HG03439 (cell line): ENCODE measurements around the gene NAGLU.
A peak's percentile ranks its signal among the peaks of the same experiment; 100 is the strongest.

Source experiments
- ATAC-seq: cut with Tn5 transposase; IDR thresholded peaks from one replicate; pipeline ENCODE4 v1.9.1; 2021; ENCODE audit warnings: mild to moderate bottlenecking, moderate library complexity; ENCODE audit not compliant: unreplicated experiment

NAGLU gene

DNA sequence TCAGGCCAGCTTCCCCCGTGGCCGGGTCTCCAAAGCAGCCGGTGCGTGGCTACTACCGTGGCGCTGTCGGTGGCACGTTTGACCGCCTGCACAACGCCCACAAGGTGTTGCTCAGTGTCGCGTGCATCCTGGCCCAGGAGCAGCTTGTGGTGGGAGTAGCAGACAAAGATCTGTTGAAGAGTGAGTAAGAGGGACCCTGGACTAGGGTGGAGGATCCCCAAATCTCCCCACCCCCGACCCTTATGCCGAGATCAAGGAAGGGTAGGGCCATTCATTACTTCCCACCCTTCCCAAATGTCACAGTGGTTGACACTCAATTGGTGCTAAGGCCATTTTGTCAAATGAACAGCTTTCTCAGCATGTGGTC is 27.1 kb downstream of the NAGLU start:
- no peak for ATAC-seq

DNA sequence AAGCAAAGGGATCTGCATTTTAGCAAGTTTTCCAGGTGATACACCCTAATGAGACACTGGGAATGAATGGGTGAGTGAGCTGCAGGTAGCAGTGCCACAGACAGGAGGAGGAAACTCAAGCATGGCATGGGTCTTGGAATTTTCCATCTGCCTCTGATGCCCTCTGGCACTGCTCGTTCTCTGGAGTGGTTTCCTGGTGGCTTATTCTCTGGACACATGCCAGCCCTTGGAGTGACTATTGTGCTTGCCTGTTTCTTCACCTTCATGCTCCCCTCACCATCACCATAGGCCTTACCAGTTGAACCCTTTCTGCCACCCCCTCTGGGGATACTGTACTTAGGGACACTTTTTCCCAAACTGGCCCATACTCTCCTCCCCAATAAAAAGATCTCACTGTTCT is 27.5 kb downstream of the NAGLU start:
- ATAC-seq: no peak

DNA sequence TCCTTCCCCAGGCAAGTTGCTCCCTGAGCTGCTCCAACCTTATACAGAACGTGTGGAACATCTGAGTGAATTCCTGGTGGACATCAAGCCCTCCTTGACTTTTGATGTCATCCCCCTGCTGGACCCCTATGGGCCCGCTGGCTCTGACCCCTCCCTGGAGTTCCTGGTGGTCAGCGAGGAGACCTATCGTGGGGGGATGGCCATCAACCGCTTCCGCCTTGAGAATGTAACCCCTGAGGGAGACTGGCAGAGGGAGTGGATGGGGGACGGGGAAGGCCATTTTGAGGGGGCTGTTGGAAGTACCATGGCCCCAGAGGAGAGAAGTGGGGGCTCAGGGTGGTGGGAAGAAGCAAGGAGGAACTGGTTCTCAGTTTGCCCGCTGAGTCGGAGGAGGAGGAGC is 27.9 kb downstream of the NAGLU start:
- no peak for ATAC-seq

DNA sequence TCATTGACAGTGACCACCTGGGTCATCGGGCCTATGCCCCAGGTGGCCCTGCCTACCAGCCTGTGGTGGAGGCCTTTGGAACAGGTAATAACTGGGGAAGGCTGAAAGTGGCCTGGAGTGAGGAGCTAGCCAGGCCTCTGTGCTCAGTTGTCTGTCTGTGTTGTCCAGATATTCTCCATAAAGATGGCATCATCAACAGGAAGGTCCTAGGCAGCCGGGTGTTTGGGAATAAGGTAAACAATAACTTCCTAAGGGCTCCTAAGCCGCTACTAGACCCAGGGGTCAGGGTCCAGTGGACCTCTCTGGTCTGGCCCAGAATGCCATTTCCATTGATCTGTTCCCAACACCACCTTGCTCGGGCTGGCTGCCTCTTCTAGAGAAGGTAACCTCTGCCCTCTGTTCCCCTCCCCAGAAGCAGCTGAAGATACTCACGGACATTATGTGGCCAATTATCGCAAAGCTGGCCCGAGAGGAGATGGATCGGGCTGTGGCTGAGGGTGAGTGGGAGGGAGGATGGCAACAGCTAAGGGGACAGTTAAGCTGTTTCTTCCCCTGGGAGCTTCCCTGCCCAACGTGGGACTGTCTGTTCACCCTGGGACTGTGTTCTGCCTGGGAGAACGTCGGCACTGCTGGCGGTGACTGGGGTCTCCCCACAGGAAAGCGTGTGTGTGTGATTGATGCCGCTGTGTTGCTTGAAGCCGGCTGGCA is 28.9 kb downstream of the NAGLU start:
- ATAC-seq: no peak

DNA sequence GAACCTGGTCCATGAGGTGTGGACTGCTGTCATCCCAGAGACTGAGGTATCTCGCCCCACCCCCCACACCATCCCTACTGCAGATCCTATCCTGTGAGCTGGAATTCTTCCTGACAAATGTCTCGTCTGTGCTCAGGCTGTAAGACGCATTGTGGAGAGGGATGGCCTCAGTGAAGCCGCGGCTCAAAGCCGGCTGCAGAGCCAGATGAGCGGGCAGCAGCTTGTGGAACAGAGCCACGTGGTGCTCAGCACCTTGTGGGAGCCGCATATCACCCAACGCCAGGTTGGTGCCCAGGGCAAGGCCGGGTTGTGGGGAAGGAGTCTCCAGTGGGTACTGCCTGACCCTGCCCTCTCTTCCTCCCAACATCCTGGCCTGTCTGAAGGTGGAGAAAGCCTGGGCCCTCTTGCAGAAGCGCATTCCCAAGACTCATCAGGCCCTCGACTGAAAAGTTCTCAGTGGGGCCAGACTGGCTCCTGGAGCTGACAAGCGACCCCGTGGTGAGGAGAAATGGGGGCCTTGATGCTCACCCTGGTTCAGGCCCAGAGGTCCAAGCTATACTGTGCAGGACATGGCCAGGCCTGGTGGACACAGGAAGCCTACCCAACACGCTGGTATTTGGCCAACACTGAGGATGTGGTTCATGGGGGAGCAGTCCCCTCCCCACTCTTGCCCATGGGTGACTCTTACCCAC is 29.6 kb downstream of the NAGLU start:
- no peak for ATAC-seq

DNA sequence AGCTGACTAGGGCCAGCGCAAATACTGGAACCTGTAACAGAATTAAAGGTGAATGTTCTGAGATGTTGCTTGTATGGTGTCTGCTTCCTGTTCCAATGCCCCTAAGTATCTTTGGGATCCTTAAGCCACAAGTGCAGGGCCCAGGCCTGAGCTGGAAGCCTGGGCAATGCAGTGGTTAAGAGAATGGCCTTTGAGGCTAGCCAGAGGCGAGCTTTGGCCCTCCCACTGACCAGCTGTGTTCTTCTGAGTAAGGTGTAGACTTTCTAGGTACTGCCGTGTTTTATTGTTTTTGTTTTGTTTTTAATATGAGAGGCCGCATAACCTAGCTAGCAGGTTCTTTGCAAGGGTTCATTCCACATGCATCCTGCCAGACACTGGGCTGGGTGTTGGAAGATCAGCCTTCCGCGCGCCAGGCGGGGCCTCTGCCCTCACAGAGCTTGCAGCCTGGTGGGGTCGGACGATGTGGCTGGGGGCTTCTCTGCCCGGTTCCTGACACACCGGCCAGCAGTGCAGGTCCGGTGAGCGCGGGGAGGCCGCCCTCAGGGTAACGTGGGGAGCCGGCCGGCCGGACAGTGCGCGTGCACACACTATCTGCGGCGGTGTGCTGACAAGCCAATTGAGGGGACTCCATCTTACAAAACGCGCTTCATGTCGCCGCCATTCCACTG is 30.3 kb downstream of the NAGLU start:
- ATAC-seq: no peak

DNA sequence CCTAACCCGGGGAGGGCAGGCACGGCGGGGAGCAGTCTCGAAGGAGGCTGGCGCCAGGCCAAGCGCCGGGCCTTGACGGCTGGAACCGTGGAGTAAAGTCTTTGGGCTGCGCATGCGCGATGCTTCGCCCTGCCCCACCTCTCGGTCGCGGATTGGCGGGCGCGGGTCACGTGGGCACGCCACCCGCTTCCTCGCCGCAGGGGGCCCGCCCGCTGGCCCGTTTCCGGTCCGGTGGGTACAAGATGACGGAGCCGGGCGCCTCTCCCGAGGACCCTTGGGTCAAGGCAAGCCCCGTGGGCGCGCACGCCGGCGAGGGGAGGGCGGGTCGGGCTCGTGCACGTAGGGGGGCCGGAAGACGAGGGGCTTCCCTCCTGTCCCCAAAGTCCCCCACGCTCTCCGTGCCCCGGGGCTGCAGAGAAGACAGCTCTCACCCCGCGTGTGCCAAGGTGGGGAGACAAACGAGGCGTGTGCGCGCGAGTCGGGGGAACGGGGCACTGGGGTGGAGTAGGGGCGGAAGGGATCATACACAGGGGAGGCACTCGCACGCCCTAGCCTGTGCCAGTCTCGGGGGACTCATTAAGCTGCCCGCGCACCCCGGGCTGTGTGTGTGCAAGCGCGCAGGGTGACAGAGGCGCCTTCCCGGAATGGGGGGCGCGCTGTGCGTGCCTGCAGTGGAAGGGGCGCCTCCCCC is 31.0 kb downstream of the NAGLU start, which contains the start of gene MLX:
MLX (plus strand) TSS at position 218 of the 691 bp plus-strand sequence; CDS start at position 243, 25 bp downstream.
- peak; percentile 48 for ATAC-seq

DNA sequence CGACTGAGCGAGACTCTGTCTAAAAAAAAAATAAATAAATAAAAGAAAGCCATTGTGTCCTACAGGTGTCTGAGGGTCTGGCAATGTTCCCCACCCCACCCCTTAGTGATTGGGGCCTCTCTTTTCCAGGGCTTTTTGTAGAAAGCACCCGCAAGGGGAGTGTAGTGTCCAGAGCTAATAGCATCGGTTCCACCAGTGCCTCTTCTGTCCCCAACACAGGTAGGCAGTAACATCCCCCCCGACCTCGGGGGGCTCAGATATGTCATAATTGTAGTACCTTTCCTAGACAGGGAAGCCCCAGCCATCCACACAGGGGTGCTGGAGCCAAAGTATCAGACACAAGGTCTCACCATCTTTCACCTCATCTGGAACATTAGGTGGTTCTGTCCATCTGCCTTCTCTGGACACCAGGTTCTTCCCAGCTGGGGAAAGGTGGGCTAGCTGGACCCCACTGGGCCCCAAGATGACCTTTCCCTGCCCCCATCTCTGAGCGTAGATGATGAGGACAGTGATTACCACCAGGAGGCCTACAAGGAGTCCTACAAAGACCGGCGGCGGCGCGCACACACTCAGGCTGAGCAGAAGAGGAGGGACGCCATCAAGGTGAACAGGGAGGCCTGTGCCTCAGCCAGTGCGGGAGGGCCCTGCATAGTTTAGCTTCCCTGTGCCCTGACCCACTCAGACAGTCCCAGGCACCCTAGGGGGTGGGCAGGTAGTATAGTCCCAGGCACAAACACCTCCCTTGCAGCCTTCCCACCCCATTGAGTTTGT is 32.5 kb downstream of the NAGLU start:
- ATAC-seq: no peak

DNA sequence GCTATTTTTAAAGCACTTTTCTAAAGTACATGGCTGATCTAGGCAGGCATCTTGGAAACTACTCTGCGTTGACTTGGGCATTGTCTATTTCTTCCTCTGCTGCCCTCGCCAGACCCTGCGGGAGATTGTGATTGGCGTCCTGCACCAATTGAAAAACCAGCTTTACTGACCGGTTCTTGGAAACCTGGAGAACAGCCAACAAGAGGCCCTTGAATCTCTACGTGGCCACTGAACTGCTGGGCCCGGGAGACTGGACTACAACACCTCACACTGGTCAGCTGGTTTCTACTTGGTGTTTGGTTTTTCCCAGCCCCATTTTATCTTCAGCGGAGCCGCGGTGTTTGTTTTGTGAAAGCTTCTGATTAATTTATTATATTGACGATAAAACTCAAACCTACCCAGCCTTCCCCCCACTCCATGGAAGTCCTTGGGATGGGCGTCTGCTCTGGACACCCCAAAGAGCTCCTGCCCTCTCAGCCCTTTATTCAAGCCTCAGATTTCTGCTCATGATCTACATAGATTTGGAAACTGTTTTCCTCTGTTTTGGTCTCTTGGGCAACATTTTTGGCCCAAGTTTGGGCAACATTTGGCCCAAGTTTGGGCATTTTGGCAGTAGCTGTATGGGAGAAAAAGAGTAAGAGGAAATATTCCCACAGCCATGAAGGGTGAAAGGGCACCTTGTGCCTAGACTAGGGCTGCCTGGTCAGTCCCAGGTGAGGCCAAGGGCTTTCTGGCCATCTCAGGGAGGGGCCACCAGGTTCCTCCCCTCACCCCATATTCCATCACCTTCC is 35.6 kb downstream of the NAGLU start:
- no peak for ATAC-seq

DNA sequence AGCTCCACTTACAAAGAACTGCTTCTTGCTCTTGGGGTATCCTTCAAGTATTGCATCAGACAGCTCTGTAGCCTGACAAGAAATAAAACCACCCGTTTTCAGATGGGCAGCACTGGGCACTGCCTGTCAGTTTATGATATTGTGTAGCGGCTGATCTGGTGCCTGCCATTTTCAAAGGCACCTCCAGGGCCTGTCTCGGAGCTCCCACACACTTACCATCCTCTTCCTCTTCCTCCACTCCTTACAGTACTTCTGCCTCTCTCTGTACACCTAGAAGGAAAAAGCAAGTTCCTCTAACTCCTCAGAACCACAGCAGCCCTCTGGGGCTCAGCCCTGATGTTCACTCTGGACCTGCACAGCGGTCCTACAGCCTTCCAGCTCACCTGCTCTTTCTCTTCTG is 37.1 kb downstream of the NAGLU start:
- ATAC-seq: no peak

DNA sequence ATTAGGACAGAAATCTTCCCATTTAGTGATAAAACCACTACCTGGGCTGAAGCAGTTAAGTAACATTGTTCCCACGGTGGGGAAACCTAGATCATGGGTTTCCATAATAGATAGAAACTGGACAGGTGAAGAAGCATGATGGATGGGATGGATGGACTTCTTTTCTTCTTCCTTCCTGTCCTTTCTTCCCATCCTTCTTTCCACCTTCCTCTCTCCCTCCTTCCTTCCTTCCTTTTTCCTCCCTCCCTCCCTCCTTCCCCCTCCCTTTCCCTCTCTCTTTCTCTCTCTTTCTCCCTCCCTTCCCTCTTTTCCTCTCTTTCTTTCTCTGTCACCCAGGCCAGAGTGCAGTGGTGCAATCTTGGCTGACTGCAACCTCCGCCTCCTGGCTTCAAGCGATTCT is 38.4 kb downstream of the NAGLU start:
- ATAC-seq: no peak

DNA sequence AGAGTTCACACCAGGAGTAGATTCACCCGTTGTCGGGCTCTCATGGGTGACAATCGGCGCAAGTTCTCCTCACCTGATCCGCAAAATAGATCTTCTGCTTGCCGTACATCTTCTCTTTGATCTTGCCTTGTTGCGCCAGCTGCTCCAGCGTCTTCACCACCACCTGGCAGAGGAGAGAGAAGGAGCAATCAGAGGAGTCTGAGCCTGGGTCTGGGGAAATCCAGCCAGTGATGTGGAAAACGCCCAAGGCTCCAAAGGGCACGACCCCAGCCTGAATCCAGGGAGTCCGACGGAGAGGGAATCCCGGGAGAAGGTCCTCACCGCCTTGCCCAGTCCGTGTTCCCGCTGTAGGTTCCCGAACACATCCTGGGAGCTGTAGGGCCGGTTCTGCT is 41.1 kb downstream of the NAGLU start:
- ATAC-seq: peak; percentile 5

DNA sequence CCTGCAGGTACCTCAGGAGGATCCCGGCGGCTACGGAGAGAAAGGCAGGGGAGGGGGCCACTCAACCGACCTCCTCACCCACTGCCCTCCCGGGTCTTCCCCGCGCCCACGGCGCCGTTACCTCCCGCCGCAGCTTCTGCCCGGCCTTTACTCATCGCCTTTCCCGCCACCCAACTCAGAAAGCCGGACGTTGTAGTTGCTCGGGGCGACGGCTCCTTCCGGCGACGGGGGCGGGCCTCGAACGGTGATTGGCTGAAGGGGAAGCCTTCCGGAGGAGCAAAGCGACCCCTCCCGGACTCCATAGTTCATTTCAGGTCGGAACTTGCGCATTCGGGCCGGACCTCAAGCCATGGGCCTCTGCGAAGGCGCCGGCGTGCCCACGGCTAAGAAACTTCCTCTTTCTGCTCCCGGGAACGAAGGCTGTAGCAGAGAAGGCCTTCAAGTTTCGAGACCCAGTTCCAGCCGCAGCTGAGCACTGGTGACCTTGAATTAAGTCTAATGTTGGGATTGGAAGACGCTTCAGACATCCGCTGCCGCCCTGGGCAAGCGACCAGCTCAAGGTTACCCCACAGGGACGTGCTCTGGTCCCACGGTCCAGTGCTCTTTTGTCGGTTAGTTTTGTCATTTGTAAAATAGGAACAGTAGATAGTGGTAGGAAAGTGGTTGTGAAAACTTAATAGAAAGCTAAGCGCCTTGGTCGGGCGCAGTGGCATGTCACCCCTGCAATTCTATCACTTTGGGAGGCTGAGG is 41.7 kb downstream of the NAGLU start, which contains the start of gene PSMC3IP:
PSMC3IP (minus strand) TSS at position 198 of the 750 bp plus-strand sequence; CDS start at position 155, 43 bp downstream.
- peak; percentile 82 for ATAC-seq

DNA sequence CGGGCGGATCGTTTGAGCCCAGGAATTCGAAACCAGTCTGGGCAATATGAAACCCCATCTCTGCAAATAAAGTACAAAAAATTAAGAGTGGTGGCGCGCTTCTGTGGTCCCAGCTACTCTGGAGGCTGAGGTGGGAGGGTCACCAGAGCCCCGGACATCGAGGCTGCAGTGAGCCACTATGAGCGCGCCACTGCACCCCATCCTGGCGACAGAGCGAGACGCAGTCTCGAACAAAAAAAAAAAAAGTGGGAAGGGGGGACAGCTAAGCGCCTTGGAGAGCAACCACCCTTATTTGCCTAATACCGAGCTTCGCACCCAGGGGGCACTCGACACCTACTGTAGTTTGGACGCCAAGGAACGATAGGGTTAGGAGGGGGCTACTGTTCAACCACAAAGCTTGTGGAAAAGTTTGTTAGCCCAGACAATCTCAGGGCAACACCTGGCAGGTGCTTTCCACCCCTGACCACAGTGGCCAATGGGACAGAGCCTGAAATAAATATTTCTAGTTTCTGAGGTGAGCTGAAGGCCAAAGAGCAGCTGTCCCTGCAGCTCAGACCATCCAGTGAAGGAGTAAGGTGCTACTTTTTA is 42.3 kb downstream of the NAGLU start:
- ATAC-seq: peak; percentile 55

DNA sequence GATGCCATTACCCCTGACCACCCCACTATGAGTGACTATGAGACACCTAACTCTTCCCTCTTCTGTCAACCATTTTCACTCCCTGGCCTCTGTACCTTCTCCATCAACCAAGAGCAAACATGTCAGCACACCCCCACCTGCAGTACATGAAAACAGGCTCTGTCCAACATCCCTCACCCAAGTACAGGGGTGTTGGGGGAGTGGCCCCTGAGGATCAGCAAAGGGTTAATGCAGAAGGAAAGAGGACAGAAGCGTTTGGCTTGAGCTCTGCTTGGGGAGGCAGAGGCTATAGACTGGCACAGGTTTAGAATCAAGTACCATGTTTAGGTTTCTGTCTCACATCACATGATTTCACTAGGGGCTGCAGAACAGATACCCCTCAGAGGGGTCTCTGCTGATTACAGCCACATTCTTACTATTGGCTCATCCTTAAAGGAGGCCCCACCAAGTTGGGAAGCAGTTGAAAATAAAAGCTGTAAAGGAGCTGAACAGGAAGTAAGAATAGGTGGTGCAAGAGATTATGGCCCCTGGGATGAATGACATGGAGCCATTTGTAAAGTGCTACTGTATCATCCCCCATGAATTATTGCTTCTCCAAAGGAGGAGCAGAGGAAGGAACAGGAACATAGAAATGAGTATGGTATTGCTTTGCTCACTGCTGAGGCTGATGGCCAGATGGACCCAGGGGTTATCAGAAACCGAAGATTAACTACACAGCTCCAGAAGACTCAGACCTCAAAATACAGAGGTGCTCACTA is 43.9 kb downstream of the NAGLU start:
- ATAC-seq: no peak

DNA sequence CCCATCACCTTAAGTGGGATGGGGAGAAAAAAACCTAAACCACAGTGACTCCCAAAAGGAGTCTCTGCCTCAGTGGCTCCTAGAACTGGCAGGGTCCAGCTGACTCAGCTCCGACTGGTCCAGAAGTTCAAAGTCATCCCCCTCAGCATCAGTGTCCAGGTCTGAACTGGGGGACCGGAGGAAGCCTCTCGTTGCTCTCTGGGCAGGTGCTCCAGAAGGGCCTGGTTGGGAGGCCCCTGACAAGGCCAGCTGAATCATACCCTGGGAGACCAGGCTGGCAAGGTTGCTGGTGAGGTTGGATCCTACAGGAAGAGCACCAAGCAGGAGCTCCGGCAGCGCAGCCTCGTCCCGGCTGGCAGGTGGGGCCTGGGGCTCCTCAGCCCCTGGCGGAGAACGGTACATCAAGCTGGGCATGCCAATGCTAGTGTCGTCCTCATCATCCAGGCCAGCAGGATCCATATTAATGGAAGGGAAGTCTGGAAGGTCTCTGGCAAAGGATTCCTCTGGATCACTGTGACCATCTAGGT is 45.8 kb downstream of the NAGLU start:
- ATAC-seq: no peak

DNA sequence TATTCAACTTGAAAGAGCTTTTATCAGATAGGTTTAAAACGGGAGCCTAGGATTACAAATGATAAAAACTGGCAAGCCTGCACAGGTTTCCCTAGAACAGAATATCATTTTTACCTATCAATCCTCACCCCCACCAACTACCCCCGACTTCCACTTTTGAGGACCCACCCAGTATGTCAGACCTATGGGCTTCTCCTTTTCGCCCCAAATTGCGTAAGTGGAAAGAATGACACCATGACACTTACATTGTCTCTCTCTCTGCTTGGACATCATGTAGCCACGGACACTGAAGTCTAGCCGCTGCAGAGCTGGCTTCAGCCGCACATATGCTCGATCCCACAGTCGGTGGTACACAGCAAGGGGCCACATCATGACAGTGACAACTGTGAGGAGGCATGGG is 48.8 kb downstream of the NAGLU start:
- ATAC-seq: no peak

DNA sequence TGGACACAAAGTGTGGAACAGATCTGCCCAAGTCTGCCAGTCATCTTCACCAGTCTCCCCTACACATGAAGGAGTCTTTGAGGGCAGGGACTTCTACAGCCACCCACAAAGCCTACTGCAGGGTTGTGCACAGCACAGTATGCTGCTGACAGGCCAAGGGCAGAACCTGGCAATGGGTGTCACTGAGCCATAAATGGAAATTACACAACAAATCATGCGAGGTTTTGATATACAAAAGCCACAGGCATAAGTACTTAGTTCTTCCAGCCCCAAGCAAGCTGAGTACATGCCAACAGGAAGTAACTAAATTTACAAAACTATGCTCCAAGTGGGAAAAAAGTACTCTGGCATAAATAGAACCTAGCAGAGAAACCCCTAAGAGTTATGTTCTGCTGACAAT is 49.3 kb downstream of the NAGLU start:
- no peak for ATAC-seq
